Measurements from ENCODE around the gene RSF1. TPM values are rescaled to one million over a fixed set of nuclear protein-coding genes. Genes with fewer than 3 reads are reported as not detected.

The RSF1 gene
- 8.4 and 8.9 TPM in 2 replicates for polyA plus RNA-seq (2012; rRNA removed)
- polyA plus RNA-seq (2012; cell fraction: cytosol; rRNA removed): 10.6 and 18.9 TPM in 2 replicates
- polyA plus RNA-seq (2012; cell fraction: nucleus; rRNA removed): 13.0 and 14.0 TPM in 2 replicates

- H3K4me1 ChIP-seq (ENCODE audit: control insufficient read depth in 1 of 2, insufficient read depth in 2 of 2, low read depth in 1 of 2, low read length in 1 of 2): peaks cover 5% of the 10 kb centered on the region in 2 experiments; a peak in 3 of 4 replicates
- H4K20me1 ChIP-seq (ENCODE audit: insufficient read depth): peaks cover 34% of the 10 kb centered on the region
- H3K9me3 ChIP-seq: no peaks in the 10 kb centered on the region
- no peaks in the 10 kb centered on the region for H3K9me2 ChIP-seq
- H2AFZ ChIP-seq (ENCODE audit: low read depth): peak within 1 kb of the TSS; percentile 90
- H3F3A ChIP-seq (replicated peaks; ENCODE audit: insufficient read depth): peaks cover 14% of the 10 kb centered on the region
- DNase-seq: peak; percentile 93
- CTCF ChIA-PET: interaction anchor here (0.5 to 2.3 kb wide), 13 partner anchors 19 to 244 kb away, joined by 3 to 7 read pairs (median 3); no protein-coding TSS in a partner anchor
- H3K4me2 ChIP-seq: peak within 1 kb of the TSS; percentile 97
- peak within 1 kb of the TSS; percentile 89 for H3K9ac ChIP-seq
- POLR2A ChIA-PET: interaction anchor here (0.7 to 2.0 kb wide), 2 partner anchors 47 to 174 kb away, joined by 3 to 18 read pairs; partner anchors contain the start of gene INTS4
- H3K27ac ChIP-seq (ENCODE audit: low read depth in 2 of 2, low read length in 1 of 2): peak within 1 kb of the TSS; percentile 77 to 95
- H3K79me2 ChIP-seq (ENCODE audit: insufficient read depth): peaks cover 86% of the 10 kb centered on the region
- peaks cover 0 to 11% of the 10 kb centered on the region in 2 experiments for H3K36me3 ChIP-seq (replicated peaks in 1 of 2; ENCODE audit: control insufficient read depth in 1 of 2, insufficient read depth in 2 of 2, low read length in 1 of 2)
- H3K27me3 ChIP-seq (ENCODE audit: insufficient read depth): no peaks in the 10 kb centered on the region
- under 1% methylated on average over 35 of the region's 64 CpGs for WGBS (ENCODE audit: low lambda C conversion rate)
- peak within 1 kb of the TSS; percentile 82 to 98 for H3K4me3 ChIP-seq (ENCODE audit: low read depth in 2 of 2, low read length in 1 of 2)
- TF ChIP-seq, protein P1, sequence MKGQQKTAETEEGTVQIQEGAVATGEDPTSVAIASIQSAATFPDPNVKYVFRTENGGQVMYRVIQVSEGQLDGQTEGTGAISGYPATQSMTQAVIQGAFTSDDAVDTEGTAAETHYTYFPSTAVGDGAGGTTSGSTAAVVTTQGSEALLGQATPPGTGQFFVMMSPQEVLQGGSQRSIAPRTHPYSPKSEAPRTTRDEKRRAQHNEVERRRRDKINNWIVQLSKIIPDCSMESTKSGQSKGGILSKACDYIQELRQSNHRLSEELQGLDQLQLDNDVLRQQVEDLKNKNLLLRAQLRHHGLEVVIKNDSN (IDR thresholded peaks at IDR 0.05; ENCODE audit: borderline replicate concordance, low read depth): no peak
- TF ChIP-seq RFX5 (IDR thresholded peaks at IDR 0.05; ENCODE audit: low read length): no peak; the same call in 1 of the 2 replicates
- TF ChIP-seq RXRA (IDR thresholded peaks at IDR 0.05; ENCODE audit: borderline replicate concordance, low read depth): no peak
- TF ChIP-seq IRF3 (IDR thresholded peaks at IDR 0.05; ENCODE audit: low read depth, low read length): no peak
- peak; percentile 95 for TF ChIP-seq TAF1 (IDR thresholded peaks at IDR 0.05; ENCODE audit: borderline replicate concordance, low read depth, low read length)
- peak; percentile 76; the same call in 1 of the 2 replicates for TF ChIP-seq ELF1 (IDR thresholded peaks at IDR 0.05)
- peak; percentile 92 for TF ChIP-seq POLR2AphosphoS5 (IDR thresholded peaks at IDR 0.05; ENCODE audit: low read depth, low read length)
- TF ChIP-seq GABPA (IDR thresholded peaks at IDR 0.05; ENCODE audit: low read depth): peak; percentile 76
- no peak for TF ChIP-seq GATA2 (CRISPR knock-in tag; IDR thresholded peaks at IDR 0.05)
- TF ChIP-seq FOXM1 (IDR thresholded peaks at IDR 0.05; ENCODE audit: low read depth): no peak
- TF ChIP-seq MAX (IDR thresholded peaks at IDR 0.05; ENCODE audit: low read depth): peak; percentile 97
- no peak; the same call in 1 of the 2 replicates for TF ChIP-seq FOXJ3 (CRISPR knock-in tag; IDR thresholded peaks at IDR 0.05)
- peak; percentile 61 for TF ChIP-seq RAD21 (IDR thresholded peaks at IDR 0.05; ENCODE audit: low read length)
- no peak for TF ChIP-seq JUND (IDR thresholded peaks at IDR 0.05)
- TF ChIP-seq YY1 (IDR thresholded peaks at IDR 0.05; ENCODE audit: low read depth): peak; percentile 97
- TF ChIP-seq TEAD4 (IDR thresholded peaks at IDR 0.05; ENCODE audit: borderline replicate concordance, insufficient read depth): no peak
- TF ChIP-seq NRF1 (IDR thresholded peaks at IDR 0.05; ENCODE audit: low read depth, low read length): no peak
- TF ChIP-seq FOSL2 (IDR thresholded peaks at IDR 0.05; ENCODE audit: borderline replicate concordance, low read depth): no peak
- peak; percentile 69 for TF ChIP-seq CHD2 (IDR thresholded peaks at IDR 0.05; ENCODE audit: low read length, partially characterized antibody)
- TF ChIP-seq MXI1 (IDR thresholded peaks at IDR 0.05; ENCODE audit: low read depth, low read length): peak; percentile 87; the same call in 1 of the 2 replicates
- TF ChIP-seq MEF2A (IDR thresholded peaks at IDR 0.05; ENCODE audit: borderline replicate concordance, low read depth): no peak
- TF ChIP-seq, protein P2, sequence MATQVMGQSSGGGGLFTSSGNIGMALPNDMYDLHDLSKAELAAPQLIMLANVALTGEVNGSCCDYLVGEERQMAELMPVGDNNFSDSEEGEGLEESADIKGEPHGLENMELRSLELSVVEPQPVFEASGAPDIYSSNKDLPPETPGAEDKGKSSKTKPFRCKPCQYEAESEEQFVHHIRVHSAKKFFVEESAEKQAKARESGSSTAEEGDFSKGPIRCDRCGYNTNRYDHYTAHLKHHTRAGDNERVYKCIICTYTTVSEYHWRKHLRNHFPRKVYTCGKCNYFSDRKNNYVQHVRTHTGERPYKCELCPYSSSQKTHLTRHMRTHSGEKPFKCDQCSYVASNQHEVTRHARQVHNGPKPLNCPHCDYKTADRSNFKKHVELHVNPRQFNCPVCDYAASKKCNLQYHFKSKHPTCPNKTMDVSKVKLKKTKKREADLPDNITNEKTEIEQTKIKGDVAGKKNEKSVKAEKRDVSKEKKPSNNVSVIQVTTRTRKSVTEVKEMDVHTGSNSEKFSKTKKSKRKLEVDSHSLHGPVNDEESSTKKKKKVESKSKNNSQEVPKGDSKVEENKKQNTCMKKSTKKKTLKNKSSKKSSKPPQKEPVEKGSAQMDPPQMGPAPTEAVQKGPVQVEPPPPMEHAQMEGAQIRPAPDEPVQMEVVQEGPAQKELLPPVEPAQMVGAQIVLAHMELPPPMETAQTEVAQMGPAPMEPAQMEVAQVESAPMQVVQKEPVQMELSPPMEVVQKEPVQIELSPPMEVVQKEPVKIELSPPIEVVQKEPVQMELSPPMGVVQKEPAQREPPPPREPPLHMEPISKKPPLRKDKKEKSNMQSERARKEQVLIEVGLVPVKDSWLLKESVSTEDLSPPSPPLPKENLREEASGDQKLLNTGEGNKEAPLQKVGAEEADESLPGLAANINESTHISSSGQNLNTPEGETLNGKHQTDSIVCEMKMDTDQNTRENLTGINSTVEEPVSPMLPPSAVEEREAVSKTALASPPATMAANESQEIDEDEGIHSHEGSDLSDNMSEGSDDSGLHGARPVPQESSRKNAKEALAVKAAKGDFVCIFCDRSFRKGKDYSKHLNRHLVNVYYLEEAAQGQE (IDR thresholded peaks at IDR 0.05; ENCODE audit: low read depth, low read length): peak; percentile 34
- no peak for TF ChIP-seq RCOR1 (IDR thresholded peaks at IDR 0.05; ENCODE audit: low read length)
- peak; percentile 28; the same call in 1 of the 2 replicates for TF ChIP-seq TCF12 (IDR thresholded peaks at IDR 0.05)
- TF ChIP-seq, protein P3, sequence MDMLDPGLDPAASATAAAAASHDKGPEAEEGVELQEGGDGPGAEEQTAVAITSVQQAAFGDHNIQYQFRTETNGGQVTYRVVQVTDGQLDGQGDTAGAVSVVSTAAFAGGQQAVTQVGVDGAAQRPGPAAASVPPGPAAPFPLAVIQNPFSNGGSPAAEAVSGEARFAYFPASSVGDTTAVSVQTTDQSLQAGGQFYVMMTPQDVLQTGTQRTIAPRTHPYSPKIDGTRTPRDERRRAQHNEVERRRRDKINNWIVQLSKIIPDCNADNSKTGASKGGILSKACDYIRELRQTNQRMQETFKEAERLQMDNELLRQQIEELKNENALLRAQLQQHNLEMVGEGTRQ (IDR thresholded peaks at IDR 0.05; ENCODE audit: borderline replicate concordance, low read depth, low read length): no peak
- peak; percentile 99 for TF ChIP-seq SIN3A (IDR thresholded peaks at IDR 0.05; ENCODE audit: borderline replicate concordance, low read depth, low read length)
- TF ChIP-seq EP300 (IDR thresholded peaks at IDR 0.05; ENCODE audit: borderline replicate concordance in 1 of 2, low read depth in 1 of 2, low read length in 1 of 2): peak in 1 of 2 experiments; percentile 34; a peak in 1 of 4 replicates
Observed at GRCh38 chr11:77820565-77821348, at the start of gene RSF1, which contains the start of gene AAMDC. TSS of gene RSF1 (minus strand) at chr11:77820722. CDS start at chr11:77820714, 8 bp downstream. TSS of gene AAMDC (plus strand) at chr11:77821144. CDS start at chr11:77842497, 21,353 bp downstream.

Measured in SK-N-SH (cell line).